CD4-positive, alpha-beta memory T cell (primary cell): Measurements from ENCODE around the gene ARHGAP12. TPM values are rescaled to one million over a fixed set of nuclear protein-coding genes. Genes with fewer than 3 reads are reported as not detected.
"Not testable (repeated sequence)": the region's sequence is repeated elsewhere in the genome, so short reads cannot be mapped to it uniquely, and the experiment has no call there.

Source experiments
- CTCF ChIA-PET: fragments of 350-600 bp; sonication (Branson Sonifier 250); formaldehyde crosslinking; loops from one replicate; lab custom pipeline; 2021; ENCODE audit warnings: inconsistent platforms; ENCODE audit not compliant: partially characterized antibody; lab: Charles Lee
- POLR2A ChIA-PET: fragments of 350-600 bp; sonication (Branson Sonifier 250); formaldehyde crosslinking; loops from one replicate; lab custom pipeline; 2021; ENCODE audit not compliant: partially characterized antibody; lab: Charles Lee
- DNase-seq, 5 donors: peaks; one replicate each; pipeline versions ENCODE4 v3.0.0 to v3.0.0-alpha.2; 2020 to 2022; ENCODE audit warnings: mixed read lengths in 1 of 5
- H3K27ac ChIP-seq: one replicate; pipeline ENCODE4 v1.7.0; 2013; ENCODE audit warnings: low read depth, low read length
- H3K27me3 ChIP-seq: 2 replicates; pipeline ENCODE4 v1.7.0; 2013; ENCODE audit warnings: mild to moderate bottlenecking, low read length, moderate library complexity; ENCODE audit not compliant: insufficient read depth
- H3K36me3 ChIP-seq: 2 replicates; pipeline ENCODE4 v1.7.0; 2013; ENCODE audit warnings: mild to moderate bottlenecking, low read length, moderate library complexity; ENCODE audit not compliant: insufficient read depth
- H3K4me1 ChIP-seq: 2 replicates; pipeline ENCODE4 v1.7.0; 2013; ENCODE audit warnings: mild to moderate bottlenecking, low read length, moderate library complexity; ENCODE audit not compliant: insufficient read depth
- H3K4me3 ChIP-seq, 2 donors: one replicate each; pipeline ENCODE4 v1.7.0; 2013; ENCODE audit warnings: low read length in 2 of 2, mild to moderate bottlenecking in 1 of 2
- H3K9me3 ChIP-seq, 2 donors: one replicate each; pipeline ENCODE4 v1.7.0; 2013; ENCODE audit warnings: low read length in 2 of 2, control low read depth in 1 of 2; ENCODE audit not compliant: control insufficient read depth in 1 of 2
- H3K27ac Mint-ChIP-seq, 7 donors: one replicate each; pipeline ENCODE4 v1.8.0; 2020 to 2021; ENCODE audit warnings: mixed read lengths in 7 of 7, mild to moderate bottlenecking in 6 of 7, inconsistent platforms in 3 of 7, moderate library complexity in 3 of 7
- H3K27me3 Mint-ChIP-seq, 2 donors: one replicate each; pipeline ENCODE4 v1.8.0; 2020 to 2021; ENCODE audit warnings: mixed read lengths in 2 of 2
- H3K36me3 Mint-ChIP-seq, 2 donors: one replicate each; pipeline ENCODE4 v1.8.0; 2020 to 2021; ENCODE audit warnings: mixed read lengths in 2 of 2, inconsistent platforms in 1 of 2, mild to moderate bottlenecking in 1 of 2
- H3K4me1 Mint-ChIP-seq, 4 donors: one replicate each; pipeline ENCODE4 v1.8.0; 2020 to 2021; ENCODE audit warnings: mixed read lengths in 4 of 4, mild to moderate bottlenecking in 1 of 4
- H3K4me3 Mint-ChIP-seq, 8 donors: one replicate each; pipeline ENCODE4 v1.8.0; 2020 to 2021; ENCODE audit warnings: mixed read lengths in 8 of 8, mild to moderate bottlenecking in 7 of 8, moderate library complexity in 6 of 8, inconsistent platforms in 3 of 8
- H3K9me3 Mint-ChIP-seq, 8 donors: one replicate each; pipeline ENCODE4 v1.8.0; 2020 to 2021; ENCODE audit warnings: mixed read lengths in 8 of 8, mild to moderate bottlenecking in 5 of 8, inconsistent platforms in 3 of 8, moderate library complexity in 1 of 8
- intact Hi-C: fragments of 100-400 bp; cut with micrococcal nuclease; formaldehyde crosslinking; loops from one replicate; pipeline ENCODE4 v1.15.1; 2023
- polyA plus RNA-seq, 2 donors: library from polyadenylated mRNA; unstranded; fragments of 300-500 nt; fragmentation: Illumina TruSeq; gene quantifications; one replicate each; pipeline ENCODE4 v1.2.3, GENCODE V29; 2021
- total RNA-seq, 2 experiments: library from RNA; stranded (reverse); gene quantifications; one replicate each; pipeline ENCODE4 v1.2.3, GENCODE V29; 2021

ARHGAP12 gene
- total and polyA plus RNA-seq, 4 experiments from 2014 or later: 9.6 to 31.2 (median 21.5) TPM

- no peaks in the 10 kb centered on the region for H3K4me1 ChIP-seq
- H3K4me3 ChIP-seq: no peak overlapping the region
- no peaks in the 10 kb centered on the region for H3K9me3 ChIP-seq
- Mint-ChIP-seq H3K4me1 (peaks cover 27 to 62% (median 47%) of the 10 kb centered on the region in 4 donors), H3K9me3 (peaks cover 0 to 5% (median 0%) of the 10 kb centered on the region in 8 donors), H3K36me3 (peaks cover 38 to 46% of the 10 kb centered on the region in 2 donors), H3K27ac (no peak overlapping the region), H3K4me3 (no peak overlapping the region), H3K27me3 (no peaks in the 10 kb centered on the region)
- no peak for DNase-seq
- intact Hi-C loops: no loop called here
- ChIA-PET CTCF (no interaction called here), POLR2A (no interaction called here)
- no peaks in the 10 kb centered on the region for H3K27me3 ChIP-seq
- peaks cover 4% of the 10 kb centered on the region for H3K36me3 ChIP-seq
- no peak overlapping the region for H3K27ac ChIP-seq
These were observed 31.1 kb downstream of the ARHGAP12 start for GRCh38 chr10:31897506-31897905.

GRCh38 chr10:31896968-31897384 is 31.7 kb downstream of the ARHGAP12 start:
- intact Hi-C loops: no loop called here
- Histone ChIP-seq H3K4me1 (no peaks in the 10 kb centered on the region), H3K36me3 (peaks cover 4% of the 10 kb centered on the region), H3K4me3 (no peak overlapping the region), H3K9me3 (no peaks in the 10 kb centered on the region), H3K27ac (no peak overlapping the region), H3K27me3 (no peaks in the 10 kb centered on the region)
- Mint-ChIP-seq H3K4me1 (peaks cover 27 to 66% (median 50%) of the 10 kb centered on the region in 4 donors), H3K27me3 (no peaks in the 10 kb centered on the region), H3K4me3 (peak overlapping the region in 1 of 8 donors; percentile 26), H3K9me3 (peaks cover 0 to 5% (median 0%) of the 10 kb centered on the region in 8 donors), H3K36me3 (peaks cover 38 to 44% of the 10 kb centered on the region in 2 donors), H3K27ac (peak overlapping the region in 1 of 7 donors; percentile 25)
- DNase-seq: no peak
- POLR2A ChIA-PET: no interaction called here
- CTCF ChIA-PET: no interaction called here

- DNase-seq, H3K27ac Mint-ChIP-seq, H3K4me3 ChIP-seq, H3K9me3 ChIP-seq, intact Hi-C loops, H3K27ac ChIP-seq, H3K4me3 Mint-ChIP-seq, H3K9me3 Mint-ChIP-seq, H3K4me1 ChIP-seq, CTCF ChIA-PET, H3K27me3 ChIP-seq, POLR2A ChIA-PET, H3K36me3 ChIP-seq, H3K27me3 Mint-ChIP-seq: not testable (repeated sequence)
- H3K4me1 Mint-ChIP-seq: peaks cover 32 to 66% (median 55%) of the 10 kb centered on the region in 4 donors
- H3K36me3 Mint-ChIP-seq: peaks cover 36 to 42% of the 10 kb centered on the region in 2 donors
These were observed 32.9 kb downstream of the ARHGAP12 start for GRCh38 chr10:31895722-31896121.

- H3K4me3 ChIP-seq: no peak overlapping the region
- H3K36me3 ChIP-seq: no peaks in the 10 kb centered on the region
- H3K27me3 ChIP-seq: no peaks in the 10 kb centered on the region
- H3K9me3 ChIP-seq: no peaks in the 10 kb centered on the region
- H3K36me3 Mint-ChIP-seq: peaks cover 17 to 21% of the 10 kb centered on the region in 2 donors
- no peaks in the 10 kb centered on the region for H3K9me3 Mint-ChIP-seq
- peaks cover 24 to 48% (median 33%) of the 10 kb centered on the region in 4 donors for H3K4me1 Mint-ChIP-seq
- no peak overlapping the region for H3K27ac ChIP-seq
- peak overlapping the region in 2 of 7 donors; percentile 19 to 29 for H3K27ac Mint-ChIP-seq
- H3K4me1 ChIP-seq: no peaks in the 10 kb centered on the region
- H3K27me3 Mint-ChIP-seq: no peaks in the 10 kb centered on the region
- DNase-seq: no peak
- POLR2A ChIA-PET: no interaction called here
- no peak overlapping the region for H3K4me3 Mint-ChIP-seq
- intact Hi-C loops: loop anchor here (5.0 kb wide), 1 partner anchor 39 kb away; the partner anchor contains the start of gene ARHGAP12
- CTCF ChIA-PET: no interaction called here
These were observed 40.2 kb downstream of the ARHGAP12 start for GRCh38 chr10:31888442-31888841.

DNA sequence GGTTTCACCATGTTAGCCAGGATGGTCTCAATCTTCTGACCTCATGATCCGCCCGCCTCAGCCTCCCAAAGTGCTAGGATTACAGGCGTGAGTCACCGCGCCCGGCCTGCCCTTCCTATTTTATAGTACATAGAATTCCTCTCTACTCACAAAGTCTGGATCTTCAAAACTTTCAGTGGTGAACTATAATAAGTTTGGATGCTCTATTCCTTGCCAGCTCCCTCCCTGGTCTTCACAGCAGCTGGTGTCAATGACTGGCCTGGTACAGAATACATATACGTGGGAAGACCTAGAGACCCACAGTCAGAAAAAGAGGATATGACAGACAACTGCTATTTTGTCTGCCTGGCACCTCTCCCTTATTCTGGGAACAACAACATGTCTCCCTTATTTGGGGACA is 40.8 kb downstream of the ARHGAP12 start:
- intact Hi-C loops: loop anchor here (5.0 kb wide), 1 partner anchor 39 kb away; the partner anchor contains the start of gene ARHGAP12
- peaks cover 24 to 42% (median 28%) of the 10 kb centered on the region in 4 donors for H3K4me1 Mint-ChIP-seq
- POLR2A ChIA-PET: no interaction called here

DNA sequence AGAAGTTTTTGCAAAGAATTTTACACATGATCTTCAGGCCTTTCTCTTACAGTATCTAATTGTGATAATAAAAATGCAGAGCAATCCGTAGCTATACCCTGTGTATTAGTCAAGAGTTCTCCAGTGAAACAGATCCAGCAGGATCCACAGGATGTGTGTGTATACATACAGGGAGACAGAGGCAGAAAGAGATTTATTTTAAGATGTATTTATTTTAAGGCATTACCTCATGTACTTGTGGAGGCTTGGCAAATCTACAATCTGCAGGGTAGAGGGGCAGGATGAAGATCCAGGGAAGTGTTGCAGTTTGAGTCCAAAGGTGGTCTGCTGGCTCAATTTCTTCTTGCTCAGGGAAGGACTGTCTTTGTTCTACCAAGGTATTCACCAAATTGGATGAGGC is 41.7 kb downstream of the ARHGAP12 start:
- DNase-seq: no peak
- peaks cover 19 to 32% (median 23%) of the 10 kb centered on the region in 4 donors for H3K4me1 Mint-ChIP-seq
- H3K27ac ChIP-seq: no peak overlapping the region
- H3K4me1 ChIP-seq: no peaks in the 10 kb centered on the region
- H3K4me3 ChIP-seq: no peak overlapping the region
- no peaks in the 10 kb centered on the region for H3K9me3 ChIP-seq
- no peaks in the 10 kb centered on the region for H3K36me3 ChIP-seq
- H3K27me3 Mint-ChIP-seq: no peaks in the 10 kb centered on the region
- H3K27ac Mint-ChIP-seq: no peak overlapping the region
- POLR2A ChIA-PET: no interaction called here
- no peaks in the 10 kb centered on the region for H3K27me3 ChIP-seq
- intact Hi-C loops: loop anchor here (5.0 kb wide), 1 partner anchor 40 kb away; the partner anchor contains the start of gene ARHGAP12
- H3K4me3 Mint-ChIP-seq: no peak overlapping the region
- CTCF ChIA-PET: no interaction called here
- peaks cover 13 to 18% of the 10 kb centered on the region in 2 donors for H3K36me3 Mint-ChIP-seq
- no peaks in the 10 kb centered on the region for H3K9me3 Mint-ChIP-seq

More for the DNA sequence above, 40.8 kb downstream of the ARHGAP12 start:
- H3K27me3 Mint-ChIP-seq: no peaks in the 10 kb centered on the region
- H3K27me3 ChIP-seq: no peaks in the 10 kb centered on the region
- CTCF ChIA-PET: interaction anchor here (0.6 kb wide), 1 partner anchor 228 kb away, joined by 3 read pairs; no protein-coding TSS in a partner anchor
- no peak overlapping the region for H3K4me3 Mint-ChIP-seq
- H3K27ac Mint-ChIP-seq: peak overlapping the region in 2 of 7 donors; percentile 19 to 26
- H3K9me3 ChIP-seq: no peaks in the 10 kb centered on the region
- peaks cover 15 to 21% of the 10 kb centered on the region in 2 donors for H3K36me3 Mint-ChIP-seq
- H3K4me3 ChIP-seq: no peak overlapping the region
- H3K4me1 ChIP-seq: no peaks in the 10 kb centered on the region
- no peaks in the 10 kb centered on the region for H3K36me3 ChIP-seq
- no peak overlapping the region for H3K27ac ChIP-seq
- no peak for DNase-seq
- no peaks in the 10 kb centered on the region for H3K9me3 Mint-ChIP-seq

DNA sequence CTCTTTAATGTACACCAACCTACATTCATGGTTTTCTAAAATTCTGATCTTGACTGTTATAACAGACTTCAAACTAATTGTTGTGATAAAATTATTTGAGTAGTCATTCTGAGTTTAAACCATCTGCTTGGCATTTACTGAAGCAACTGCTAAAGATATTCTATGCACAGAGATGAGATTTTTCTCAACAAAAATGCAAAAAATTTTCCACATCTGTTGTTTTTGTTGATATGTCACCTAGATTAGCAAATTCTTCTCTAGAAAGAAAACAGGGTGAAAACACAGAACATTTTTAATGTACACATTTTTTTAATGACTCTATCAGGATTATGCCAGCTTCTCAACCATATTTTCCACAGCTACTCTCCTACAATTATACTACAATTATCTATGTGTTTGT is 42.7 kb downstream of the ARHGAP12 start:
- Histone ChIP-seq H3K27me3 (no peaks in the 10 kb centered on the region), H3K27ac (no peak overlapping the region), H3K4me3 (no peak overlapping the region), H3K9me3 (no peaks in the 10 kb centered on the region), H3K4me1 (no peaks in the 10 kb centered on the region), H3K36me3 (no peaks in the 10 kb centered on the region)
- no peak overlapping the region for H3K4me3 Mint-ChIP-seq
- H3K4me1 Mint-ChIP-seq: peaks cover 15 to 28% (median 19%) of the 10 kb centered on the region in 4 donors
- no peak overlapping the region for H3K27ac Mint-ChIP-seq
- ChIA-PET CTCF (no interaction called here), POLR2A (no interaction called here)
- H3K36me3 Mint-ChIP-seq: peaks cover 12% of the 10 kb centered on the region in 2 donors
- no peaks in the 10 kb centered on the region for H3K9me3 Mint-ChIP-seq
- intact Hi-C loops: loop anchor here (5.0 kb wide), 1 partner anchor 41 kb away; the partner anchor contains the start of gene ARHGAP12
- H3K27me3 Mint-ChIP-seq: no peaks in the 10 kb centered on the region
- no peak for DNase-seq
